ENCODE measurements around the gene AP3D1.

- TF ChIP-seq CTCF (conservative IDR thresholded peaks at IDR 0.05 in 1 of 2, IDR thresholded peaks at IDR 0.05 in 1 of 2; ENCODE audit: extremely low read depth in 1 of 2, insufficient read depth in 1 of 2, low read depth in 1 of 2, low read length in 2 of 2): no peak
- TF ChIP-seq EZH2 (IDR thresholded peaks at IDR 0.05; ENCODE audit: borderline replicate concordance, low read length): no peak
Observed at GRCh38 chr19:2123682-2124387, 27.5 kb downstream of the AP3D1 start.

Measured in mammary epithelial cell (primary cell).